Esophagus muscularis mucosa (tissue), 4 donors: ENCODE data around the gene UCK1. TPM values are rescaled to one million over a fixed set of nuclear protein-coding genes. Genes with fewer than 3 reads are reported as not detected.

ENCODE experiments used
- DNase-seq: peaks from one replicate; pipeline ENCODE4 v3.0.0-alpha.2; 2017; ENCODE audit errors: extremely low spot score
- H3K27ac ChIP-seq, 4 donors: fragments of 200-600 bp; sonication (generic); replicated peaks in 1 of 4; 1 replicate in 3 of 4; 2 replicates in 1 of 4; pipeline ENCODE4 v1.5.1; 2016 to 2019; ENCODE audit warnings: mild to moderate bottlenecking in 1 of 4
- H3K27me3 ChIP-seq, 4 donors: fragments of 200-600 bp; sonication (generic); one replicate each; pipeline versions ENCODE4 v1.5.1 to v1.6.0; 2016 to 2019
- H3K36me3 ChIP-seq, 4 donors: fragments of 200-600 bp; sonication (generic); one replicate each; pipeline ENCODE4 v1.5.1; 2016 to 2019
- H3K4me1 ChIP-seq, 4 donors: fragments of 200-600 bp; sonication (generic); one replicate each; pipeline ENCODE4 v1.5.1; 2016 to 2019
- H3K4me3 ChIP-seq, 4 donors: fragments of 200-600 bp; sonication (generic); 1 replicate in 2 of 4; 2 replicates in 2 of 4; pipeline ENCODE4 v1.5.1; 2016 to 2019; ENCODE audit warnings: mild to moderate bottlenecking in 4 of 4, moderate library complexity in 1 of 4
- H3K9me3 ChIP-seq, 4 donors: fragments of 200-600 bp; sonication (generic); 1 replicate in 3 of 4; 2 replicates in 1 of 4; pipeline ENCODE4 v1.5.1; 2016 to 2019
- EP300 ChIP-seq: sonication (generic); formaldehyde crosslinking; IDR thresholded peaks from one replicate; pipeline ENCODE4 v1.6.1; 2017; ENCODE audit warnings: antibody characterized with exemption
- POLR2A ChIP-seq: fragments of 450-650 bp; IDR thresholded peaks from one replicate; pipeline ENCODE4 v1.6.1; 2017; ENCODE audit warnings: antibody characterized with exemption, moderate library complexity, mild to moderate bottlenecking, low read depth
- POLR2AphosphoS5 ChIP-seq, 2 donors: sonication (generic); formaldehyde crosslinking; IDR thresholded peaks; one replicate each; pipeline ENCODE4 v1.6.1; 2017; ENCODE audit warnings: antibody characterized with exemption in 2 of 2
- WGBS: methylation state at CpG from one replicate; pipeline ENCODE4 v1.1.5; 2018; 5-methylcytosine and 5-hydroxymethylcytosine counted together
- intact Hi-C: fragments of 100-400 bp; cut with DNase I; formaldehyde crosslinking; loops from one replicate; pipeline ENCODE4 v1.15.1; 2023
- total RNA-seq, 4 donors: library from RNA; depleted of rRNA; stranded (reverse); fragments of >200 nt; gene quantifications; one replicate each; pipeline versions ENCODE4 v1.1.0 to v1.2.1, GENCODE V29; 2016
- TF ChIP-seq, protein P1 (sequence below), 3 experiments: fragments of 200-600 bp in 2 of 3; fragments of 450-650 bp in 1 of 3; sonication (generic) in 2 of 3; IDR thresholded peaks; one replicate each; pipeline ENCODE4 v1.5.1; 2017 to 2019; ENCODE audit warnings: antibody characterized with exemption in 3 of 3, mild to moderate bottlenecking in 2 of 3, moderate library complexity in 1 of 3

Gene UCK1
- total RNA-seq, 4 donors from 2014 or later, result 47.3 to 63.9 (median 54.0) TPM

GRCh38 chr9:131567910-131568309 lies 36.8 kb upstream of the UCK1 start:
- 96% methylated on average over 3 of the region's 8 CpGs for WGBS

GRCh38 chr9:131566158-131566557 lies 35.1 kb upstream of the UCK1 start:
- peaks cover 0 to 22% (median 8%) of the 10 kb centered on the region in 4 donors for H3K36me3 ChIP-seq
- no peaks in the 10 kb centered on the region for H3K27me3 ChIP-seq
- intact Hi-C loops, result no loop called here
- H3K27ac ChIP-seq, result no peak overlapping the region
- H3K4me3 ChIP-seq, result no peak overlapping the region
- peaks cover 0 to 14% (median 4%) of the 10 kb centered on the region in 4 donors for H3K9me3 ChIP-seq
- H3K4me1 ChIP-seq, result no peaks in the 10 kb centered on the region
- WGBS, result 91% methylated on average over 3 of the region's 3 CpGs
- no peak for DNase-seq
- no peak for TF ChIP-seq EP300
- TF ChIP-seq, protein P1, sequence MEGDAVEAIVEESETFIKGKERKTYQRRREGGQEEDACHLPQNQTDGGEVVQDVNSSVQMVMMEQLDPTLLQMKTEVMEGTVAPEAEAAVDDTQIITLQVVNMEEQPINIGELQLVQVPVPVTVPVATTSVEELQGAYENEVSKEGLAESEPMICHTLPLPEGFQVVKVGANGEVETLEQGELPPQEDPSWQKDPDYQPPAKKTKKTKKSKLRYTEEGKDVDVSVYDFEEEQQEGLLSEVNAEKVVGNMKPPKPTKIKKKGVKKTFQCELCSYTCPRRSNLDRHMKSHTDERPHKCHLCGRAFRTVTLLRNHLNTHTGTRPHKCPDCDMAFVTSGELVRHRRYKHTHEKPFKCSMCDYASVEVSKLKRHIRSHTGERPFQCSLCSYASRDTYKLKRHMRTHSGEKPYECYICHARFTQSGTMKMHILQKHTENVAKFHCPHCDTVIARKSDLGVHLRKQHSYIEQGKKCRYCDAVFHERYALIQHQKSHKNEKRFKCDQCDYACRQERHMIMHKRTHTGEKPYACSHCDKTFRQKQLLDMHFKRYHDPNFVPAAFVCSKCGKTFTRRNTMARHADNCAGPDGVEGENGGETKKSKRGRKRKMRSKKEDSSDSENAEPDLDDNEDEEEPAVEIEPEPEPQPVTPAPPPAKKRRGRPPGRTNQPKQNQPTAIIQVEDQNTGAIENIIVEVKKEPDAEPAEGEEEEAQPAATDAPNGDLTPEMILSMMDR (IDR thresholded peaks at IDR 0.05), result no peak
- no peak for TF ChIP-seq POLR2AphosphoS5 (IDR thresholded peaks at IDR 0.05)
- no peak for TF ChIP-seq POLR2A

More at GRCh38 chr9:131567910-131568309, 36.8 kb upstream of the UCK1 start:
- no peaks in the 10 kb centered on the region for H3K4me1 ChIP-seq
- no peak overlapping the region for H3K27ac ChIP-seq
- DNase-seq, result no peak
- H3K27me3 ChIP-seq, result no peaks in the 10 kb centered on the region
- intact Hi-C loops, result no loop called here
- peaks cover 0 to 5% (median 0%) of the 10 kb centered on the region in 4 donors for H3K9me3 ChIP-seq
- peaks cover 0 to 37% (median 17%) of the 10 kb centered on the region in 4 donors for H3K36me3 ChIP-seq
- H3K4me3 ChIP-seq, result no peak overlapping the region
- no peak for TF ChIP-seq EP300
- no peak for TF ChIP-seq POLR2A
- TF ChIP-seq, protein P1 (IDR thresholded peaks at IDR 0.05), result no peak
- TF ChIP-seq POLR2AphosphoS5 (IDR thresholded peaks at IDR 0.05), result no peak

GRCh38 chr9:131565369-131565768 lies 34.3 kb upstream of the UCK1 start:
- peaks cover 0 to 14% (median 4%) of the 10 kb centered on the region in 4 donors for H3K9me3 ChIP-seq
- no peak overlapping the region for H3K4me3 ChIP-seq
- no peak overlapping the region for H3K27ac ChIP-seq
- DNase-seq, result no peak
- H3K27me3 ChIP-seq, result no peaks in the 10 kb centered on the region
- 78% methylated on average over 5 of the region's 5 CpGs for WGBS
- TF ChIP-seq EP300 (no peak), POLR2AphosphoS5 (IDR thresholded peaks at IDR 0.05) (no peak), POLR2A (no peak)
- TF ChIP-seq, protein P1 (IDR thresholded peaks at IDR 0.05), result no peak
- intact Hi-C loops, result no loop called here
- H3K36me3 ChIP-seq, result peaks cover 0 to 18% (median 7%) of the 10 kb centered on the region in 4 donors
- H3K4me1 ChIP-seq, result no peaks in the 10 kb centered on the region

- DNase-seq, result no peak
- no peaks in the 10 kb centered on the region for H3K36me3 ChIP-seq
- H3K4me1 ChIP-seq, result no peaks in the 10 kb centered on the region
- TF ChIP-seq EP300 (no peak), POLR2A (no peak), POLR2AphosphoS5 (IDR thresholded peaks at IDR 0.05) (no peak)
- peaks cover 0 to 12% (median 0%) of the 10 kb centered on the region in 4 donors for H3K27me3 ChIP-seq
- H3K4me3 ChIP-seq, result no peak overlapping the region
- 68% methylated on average over 9 of the region's 9 CpGs for WGBS
- intact Hi-C loops, result no loop called here
- H3K27ac ChIP-seq, result no peak overlapping the region
- peaks cover 0 to 14% (median 4%) of the 10 kb centered on the region in 4 donors for H3K9me3 ChIP-seq
Observed at GRCh38 chr9:131562032-131562959, 31.2 kb upstream of the UCK1 start.

DNA sequence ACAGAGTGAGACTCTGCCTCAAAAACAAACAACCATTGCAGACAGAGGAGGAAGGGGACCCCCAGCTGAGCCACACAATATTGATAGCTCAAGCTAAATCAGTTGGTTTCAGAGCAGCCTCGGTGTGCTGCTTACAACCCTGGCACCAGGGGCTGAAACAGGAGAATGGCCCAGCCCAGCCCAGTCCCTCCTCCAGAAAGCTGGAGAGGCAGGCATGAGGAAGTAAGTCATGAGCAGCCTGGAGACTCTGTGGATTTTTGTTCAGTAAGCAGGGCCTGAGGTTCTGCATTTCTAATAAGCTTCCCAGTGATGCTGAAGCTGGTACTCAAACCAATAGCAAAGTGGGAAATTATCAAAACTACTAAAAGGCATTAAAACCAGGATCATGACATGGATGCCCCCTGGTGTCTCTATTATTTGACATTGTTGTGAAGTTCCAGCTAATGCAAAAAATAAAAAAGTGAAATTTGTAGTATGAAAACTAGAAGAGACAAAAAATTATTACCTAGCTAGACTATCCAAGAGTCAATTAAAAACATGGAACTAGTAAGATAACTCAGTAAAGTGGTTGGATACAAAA lies 28.4 kb upstream of the UCK1 start:
- Histone ChIP-seq H3K27ac (no peak overlapping the region), H3K4me3 (no peak overlapping the region), H3K36me3 (no peaks in the 10 kb centered on the region), H3K4me1 (peaks cover 0 to 5% (median 0%) of the 10 kb centered on the region in 4 donors), H3K27me3 (peaks cover 0 to 38% (median 18%) of the 10 kb centered on the region in 4 donors), H3K9me3 (peaks cover 0 to 11% (median 4%) of the 10 kb centered on the region in 4 donors)
- 80% methylated on average over 1 of the region's 1 CpG for WGBS
- intact Hi-C loops, result no loop called here
- no peak for TF ChIP-seq EP300
- no peak for TF ChIP-seq POLR2AphosphoS5 (IDR thresholded peaks at IDR 0.05)
- TF ChIP-seq, protein P1 (IDR thresholded peaks at IDR 0.05), result no peak
- TF ChIP-seq POLR2A, result no peak
- no peak for DNase-seq
